ENCODE results near the gene COL15A1.

GRCh38 chr9:99006979-99007378, 63.3 kb downstream of the COL15A1 start:
- no peak for TF ChIP-seq CTCF (IDR thresholded peaks at IDR 0.05)
- no peak for TF ChIP-seq POLR2A (IDR thresholded peaks at IDR 0.05)
